HepG2 (cell line): ENCODE results near the gene SMAP2. TPM values are rescaled to one million over a fixed set of nuclear protein-coding genes. Genes with fewer than 3 reads are reported as not detected.
A peak's percentile ranks its signal among the peaks of the same experiment; 100 is the strongest.

Source experiments
- ATAC-seq: fragments of 200-7000 bp; cut with Tn5 transposase; 3 replicates; pipeline ENCODE4 v1.9.1; 2020; ENCODE audit warnings: mild to moderate bottlenecking, moderate library complexity
- BruUV-seq: library from RNA; stranded (reverse); fragments of 400-500 nt; replicated peaks from 2 replicates; lab custom pipeline; 2021; lab: Mats Ljungman, UMichigan
- CTCF ChIA-PET: fragments of 300-600 bp; formaldehyde crosslinking; extraction: SDS; loops from one replicate; lab custom pipeline; 2021; ENCODE audit warnings: low total read pairs, inconsistent platforms, low intra/inter-chr PET ratio; lab: Yijun Ruan, JAX
- POLR2A ChIA-PET: fragments of 350-600 bp; sonication (Branson Sonifier 250); formaldehyde crosslinking; loops from one replicate; lab custom pipeline; 2020; ENCODE audit warnings: antibody characterized with exemption, inconsistent platforms; lab: Yijun Ruan, JAX
- DNase-seq: peaks from one replicate; pipeline ENCODE4 v3.0.0-alpha.2; 2015; ENCODE audit warnings: low spot score
- FAIRE-seq: peaks from 3 replicates; lab custom pipeline; 2011; peaks lifted over from hg19 to GRCh38; lab: Jason Lieb, UNC
- H2AFZ ChIP-seq: one replicate; pipeline ENCODE4 v1.6.1; 2011; ENCODE audit warnings: low read length, inconsistent platforms
- H3K27ac ChIP-seq: fragments of 300-600 bp; 3 replicates; pipeline ENCODE4 v1.8.0; 2011; ENCODE audit warnings: mixed run types, mild to moderate bottlenecking, mixed read lengths, low read length, inconsistent platforms; ENCODE audit not compliant: insufficient read depth; ENCODE audit errors: extremely low read length
- H3K27me3 ChIP-seq, 2 experiments: fragments of 200-600 bp in 1 of 2; 2 replicates in 1 of 2; 3 replicates in 1 of 2; pipeline versions ENCODE4 v1.6.0 to v1.8.0; 2011; ENCODE audit warnings: low read length in 2 of 2, mild to moderate bottlenecking in 2 of 2, moderate library complexity in 2 of 2, inconsistent platforms in 1 of 2; ENCODE audit not compliant: insufficient read depth in 2 of 2, control insufficient read depth in 1 of 2
- H3K36me3 ChIP-seq, 2 experiments: fragments of 200-600 bp in 1 of 2; replicated peaks in 1 of 2; 2 replicates in 1 of 2; 3 replicates in 1 of 2; pipeline versions ENCODE4 v1.5.1 to v1.8.0; 2011; ENCODE audit warnings: low read length in 2 of 2, inconsistent platforms in 1 of 2; ENCODE audit not compliant: insufficient read depth in 2 of 2, control insufficient read depth in 1 of 2
- H3K4me1 ChIP-seq: 2 replicates; pipeline ENCODE4 v1.5.1; 2012; ENCODE audit warnings: low read length, inconsistent platforms; ENCODE audit not compliant: insufficient read depth
- H3K4me2 ChIP-seq: 2 replicates; pipeline ENCODE4 v1.6.0; 2011; ENCODE audit warnings: low read depth, low read length, inconsistent platforms
- H3K4me3 ChIP-seq, 3 experiments: fragments of 200-600 bp in 1 of 3; sonication (generic), shearing (Covaris generic) in 1 of 3; replicated peaks in 1 of 3; 2 replicates each; pipeline ENCODE4 v1.5.1; 2011 to 2016; ENCODE audit warnings: low read length in 3 of 3, inconsistent platforms in 2 of 3, low read depth in 2 of 3, mild to moderate bottlenecking in 2 of 3, control low read depth in 1 of 3, mixed read lengths in 1 of 3; ENCODE audit not compliant: insufficient read depth in 1 of 3
- H3K79me2 ChIP-seq: one replicate; pipeline ENCODE4 v1.6.1; 2011; ENCODE audit warnings: low read length, inconsistent platforms; ENCODE audit not compliant: insufficient read depth
- H3K9ac ChIP-seq: 2 replicates; pipeline ENCODE4 v1.6.0; 2011; ENCODE audit warnings: mild to moderate bottlenecking, low read depth, low read length, inconsistent platforms; ENCODE audit not compliant: insufficient read depth
- H3K9me3 ChIP-seq: 2 replicates; pipeline ENCODE4 v1.5.1; 2012; ENCODE audit warnings: mild to moderate bottlenecking, low read length
- H4K20me1 ChIP-seq: 2 replicates; pipeline ENCODE4 v1.6.0; 2011; ENCODE audit warnings: inconsistent platforms, mild to moderate bottlenecking, low read length, moderate library complexity; ENCODE audit not compliant: insufficient read depth
- HOXD1 ChIP-seq: sonication (generic); formaldehyde crosslinking; IDR thresholded peaks from 2 replicates; pipeline ENCODE4 v1.5.0; 2020; ENCODE audit warnings: missing genetic modification reagents
- KDM4B ChIP-seq: sonication (generic); formaldehyde crosslinking; IDR thresholded peaks from 2 replicates; pipeline ENCODE4 v1.4.0; 2020; ENCODE audit warnings: missing genetic modification reagents
- ONECUT2 ChIP-seq: sonication (generic); formaldehyde crosslinking; IDR thresholded peaks from 2 replicates; pipeline ENCODE4 v1.4.0; 2020; ENCODE audit warnings: missing genetic modification reagents
- ZMYM2 ChIP-seq: sonication (generic); formaldehyde crosslinking; IDR thresholded peaks from 2 replicates; pipeline ENCODE4 v1.8.0; 2022; ENCODE audit warnings: mild to moderate bottlenecking, missing genetic modification reagents
- ZNF143 ChIP-seq: sonication (generic); formaldehyde crosslinking; IDR thresholded peaks from 2 replicates; pipeline ENCODE4 v1.4.0; 2020; ENCODE audit warnings: missing genetic modification reagents
- ZNF235 ChIP-seq: sonication (generic); formaldehyde crosslinking; IDR thresholded peaks from 2 replicates; pipeline ENCODE4 v1.8.1; 2023; ENCODE audit warnings: mild to moderate bottlenecking, missing genetic modification reagents, borderline replicate concordance
- ZNF7 ChIP-seq: IDR thresholded peaks from 2 replicates; pipeline ENCODE4 v1.6.1; 2016; ENCODE audit warnings: missing biosample characterization, missing genetic modification reagents
- ZSCAN21 ChIP-seq: sonication (generic); formaldehyde crosslinking; IDR thresholded peaks from 2 replicates; pipeline ENCODE4 v1.8.0; 2022; ENCODE audit warnings: mild to moderate bottlenecking, missing genetic modification reagents, moderate library complexity, borderline replicate concordance
- WGBS: methylation state at CpG from one replicate; pipeline ENCODE4 v1.1.6; 2017; ENCODE audit warnings: low lambda C conversion rate; 5-methylcytosine and 5-hydroxymethylcytosine counted together
- in situ Hi-C: cut with HindIII; loops from 2 replicates; pipeline ENCODE4 v1.10.0; 2017; ENCODE audit warnings: low pct_unique_long_range_greater_than_20kb; ENCODE audit not compliant: extremely low pct_ligation_motif_present
- intact Hi-C: fragments of 100-400 bp; cut with micrococcal nuclease; formaldehyde crosslinking; loops from one replicate; pipeline ENCODE4 v1.10.0; 2022; ENCODE audit not compliant: unreplicated experiment
- polyA plus RNA-seq, 8 experiments: library from polyadenylated mRNA; depleted of rRNA in 3 of 8; stranded (reverse) in 7 of 8; unstranded in 1 of 8; fragments of >200 nt; fragmentation: Illumina TruSeq in 4 of 8; extraction: Trizol in 4 of 8; gene quantifications; 2 replicates each; pipeline versions ENCODE4 v1.2.1 to v1.2.3, GENCODE V29; 2011 to 2016; ENCODE audit warnings: low read depth in 4 of 8, missing spikeins in 1 of 8, mixed read lengths in 1 of 8; ENCODE audit not compliant: insufficient read depth in 1 of 8
- total RNA-seq, 5 experiments: library from RNA; depleted of rRNA; stranded (reverse); fragments of >200 nt; fragmentation: Illumina TruSeq; extraction: Trizol; gene quantifications; 2 replicates each; pipeline ENCODE4 v1.2.3, GENCODE V29; 2016; ENCODE audit warnings: low read depth in 1 of 5
- TF ChIP-seq, protein P1 (sequence below): sonication (generic); formaldehyde crosslinking; IDR thresholded peaks from 2 replicates; pipeline ENCODE4 v1.4.0; 2020; ENCODE audit warnings: mild to moderate bottlenecking, missing genetic modification reagents

The SMAP2 gene
- total and polyA plus RNA-seq, 2 of the 13 experiments (the other 11 are each of a cell fraction or from before 2014, with no cell fraction given), result 19.0 to 22.3 TPM

DNA sequence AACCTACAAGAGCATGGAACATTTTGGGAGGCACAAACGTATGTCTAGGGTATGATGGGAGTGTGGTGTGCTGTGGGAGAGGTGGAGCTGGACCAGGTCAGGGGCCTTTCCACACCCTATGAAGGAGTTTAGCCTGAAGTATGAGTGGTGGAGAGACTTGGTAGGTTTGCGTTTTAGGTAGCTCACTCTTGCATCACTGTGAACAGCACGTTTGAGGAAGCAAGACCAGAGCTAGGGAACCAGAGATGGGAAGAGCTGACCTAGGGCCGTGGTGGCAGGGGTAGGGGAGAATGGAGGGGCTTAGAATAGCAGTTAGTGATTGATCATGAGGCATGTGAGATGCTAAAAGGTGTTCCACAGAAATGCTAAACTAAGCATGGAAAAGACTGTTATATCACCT lies 51.7 kb downstream of the SMAP2 start:
- CTCF ChIA-PET, result no interaction called here
- DNase-seq (no peak), FAIRE-seq (no peak), ATAC-seq (no peak)
- Histone ChIP-seq H3K4me2 (no peak overlapping the region), H3K79me2 (no peaks in the 10 kb centered on the region), H2AFZ (no peak overlapping the region), H3K9me3 (no peaks in the 10 kb centered on the region), H3K4me1 (peaks cover 36% of the 10 kb centered on the region), H3K4me3 (no peak overlapping the region), H3K27me3 (no peaks in the 10 kb centered on the region), H3K36me3 (no peaks in the 10 kb centered on the region), H4K20me1 (no peaks in the 10 kb centered on the region), H3K9ac (no peak overlapping the region), H3K27ac (no peak overlapping the region)
- TF ChIP-seq ZNF235 (CRISPR knock-in tag) (no peak), ZMYM2 (CRISPR knock-in tag) (no peak), HOXD1 (CRISPR knock-in tag) (no peak)
- intact Hi-C loops (no loop called here), in situ Hi-C loops (no loop called here)
- no TSS peak for BruUV-seq
- POLR2A ChIA-PET, result no interaction called here
- WGBS, result 75% methylated on average over 4 of the region's 4 CpGs

DNA sequence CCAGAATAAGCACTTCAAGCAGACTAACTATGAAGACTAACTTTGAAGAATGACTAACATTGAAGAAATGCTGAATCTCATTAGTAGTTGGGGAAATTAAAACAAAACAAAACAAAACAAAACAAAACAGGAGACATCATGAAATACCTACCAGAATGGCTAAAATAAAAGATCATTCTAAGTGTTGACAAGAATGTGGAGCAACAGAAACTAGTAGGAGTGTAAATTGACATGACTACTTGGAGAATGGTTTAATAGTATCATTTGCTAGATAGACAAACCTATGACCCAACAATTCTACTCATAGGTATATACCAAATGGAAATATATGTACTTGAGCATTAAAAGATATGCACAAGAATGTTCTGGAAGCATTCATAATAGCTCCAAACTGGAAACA lies 57.9 kb downstream of the SMAP2 start:
- no peak overlapping the region for H3K4me3 ChIP-seq
- H3K9me3 ChIP-seq, result no peaks in the 10 kb centered on the region
- H3K79me2 ChIP-seq, result no peaks in the 10 kb centered on the region
- ATAC-seq, result no peak
- DNase-seq, result no peak
- H3K27me3 ChIP-seq, result no peaks in the 10 kb centered on the region
- intact Hi-C loops, result no loop called here
- no TSS peak for BruUV-seq
- TF ChIP-seq ZNF143 (no peak), ZNF7 (CRISPR knock-in tag) (peak; percentile 92), KDM4B (CRISPR knock-in tag) (no peak), ONECUT2 (no peak), ZSCAN21 (CRISPR knock-in tag) (no peak)
- TF ChIP-seq, protein P1, sequence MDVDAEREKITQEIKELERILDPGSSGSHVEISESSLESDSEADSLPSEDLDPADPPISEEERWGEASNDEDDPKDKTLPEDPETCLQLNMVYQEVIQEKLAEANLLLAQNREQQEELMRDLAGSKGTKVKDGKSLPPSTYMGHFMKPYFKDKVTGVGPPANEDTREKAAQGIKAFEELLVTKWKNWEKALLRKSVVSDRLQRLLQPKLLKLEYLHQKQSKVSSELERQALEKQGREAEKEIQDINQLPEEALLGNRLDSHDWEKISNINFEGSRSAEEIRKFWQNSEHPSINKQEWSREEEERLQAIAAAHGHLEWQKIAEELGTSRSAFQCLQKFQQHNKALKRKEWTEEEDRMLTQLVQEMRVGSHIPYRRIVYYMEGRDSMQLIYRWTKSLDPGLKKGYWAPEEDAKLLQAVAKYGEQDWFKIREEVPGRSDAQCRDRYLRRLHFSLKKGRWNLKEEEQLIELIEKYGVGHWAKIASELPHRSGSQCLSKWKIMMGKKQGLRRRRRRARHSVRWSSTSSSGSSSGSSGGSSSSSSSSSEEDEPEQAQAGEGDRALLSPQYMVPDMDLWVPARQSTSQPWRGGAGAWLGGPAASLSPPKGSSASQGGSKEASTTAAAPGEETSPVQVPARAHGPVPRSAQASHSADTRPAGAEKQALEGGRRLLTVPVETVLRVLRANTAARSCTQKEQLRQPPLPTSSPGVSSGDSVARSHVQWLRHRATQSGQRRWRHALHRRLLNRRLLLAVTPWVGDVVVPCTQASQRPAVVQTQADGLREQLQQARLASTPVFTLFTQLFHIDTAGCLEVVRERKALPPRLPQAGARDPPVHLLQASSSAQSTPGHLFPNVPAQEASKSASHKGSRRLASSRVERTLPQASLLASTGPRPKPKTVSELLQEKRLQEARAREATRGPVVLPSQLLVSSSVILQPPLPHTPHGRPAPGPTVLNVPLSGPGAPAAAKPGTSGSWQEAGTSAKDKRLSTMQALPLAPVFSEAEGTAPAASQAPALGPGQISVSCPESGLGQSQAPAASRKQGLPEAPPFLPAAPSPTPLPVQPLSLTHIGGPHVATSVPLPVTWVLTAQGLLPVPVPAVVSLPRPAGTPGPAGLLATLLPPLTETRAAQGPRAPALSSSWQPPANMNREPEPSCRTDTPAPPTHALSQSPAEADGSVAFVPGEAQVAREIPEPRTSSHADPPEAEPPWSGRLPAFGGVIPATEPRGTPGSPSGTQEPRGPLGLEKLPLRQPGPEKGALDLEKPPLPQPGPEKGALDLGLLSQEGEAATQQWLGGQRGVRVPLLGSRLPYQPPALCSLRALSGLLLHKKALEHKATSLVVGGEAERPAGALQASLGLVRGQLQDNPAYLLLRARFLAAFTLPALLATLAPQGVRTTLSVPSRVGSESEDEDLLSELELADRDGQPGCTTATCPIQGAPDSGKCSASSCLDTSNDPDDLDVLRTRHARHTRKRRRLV (CRISPR knock-in tag), result no peak
- ChIA-PET CTCF (no interaction called here), POLR2A (interaction anchor here (0.6 kb wide), 1 partner anchor 377 kb away, joined by 3 read pairs; no protein-coding TSS in a partner anchor)
- no peak overlapping the region for H3K9ac ChIP-seq
- H4K20me1 ChIP-seq, result no peaks in the 10 kb centered on the region
- no peak for FAIRE-seq
- H3K27ac ChIP-seq, result no peak overlapping the region
- in situ Hi-C loops, result no loop called here
- H3K36me3 ChIP-seq, result no peaks in the 10 kb centered on the region
- H2AFZ ChIP-seq, result no peak overlapping the region
- H3K4me1 ChIP-seq, result peaks cover 9% of the 10 kb centered on the region; the same call in 1 of the 2 replicates
- H3K4me2 ChIP-seq, result no peak overlapping the region
